Neutrophil (primary cell): ENCODE data around the gene SLC16A8.
"Not testable (repeated sequence)": the region's sequence is repeated elsewhere in the genome, so short reads cannot be mapped to it uniquely, and the experiment has no call there.

ENCODE experiments used
- H3K27ac ChIP-seq: fragments of 200-600 bp; sonication (generic); 2 replicates; pipeline ENCODE4 v1.5.1; 2016; ENCODE audit warnings: mild to moderate bottlenecking, moderate library complexity
- H3K27me3 ChIP-seq: fragments of 200-600 bp; sonication (generic); 2 replicates; pipeline ENCODE4 v1.6.0; 2016; ENCODE audit warnings: mild to moderate bottlenecking
- H3K36me3 ChIP-seq: fragments of 200-600 bp; sonication (generic); 2 replicates; pipeline ENCODE4 v1.5.1; 2017
- H3K4me1 ChIP-seq, 2 experiments: fragments of 200-600 bp in 1 of 2; sonication (generic) in 1 of 2; 1 replicate in 1 of 2; 2 replicates in 1 of 2; pipeline versions ENCODE4 v1.5.1 to v1.6.1; 2013 to 2016; ENCODE audit warnings: low read depth in 1 of 2, low read length in 1 of 2, mild to moderate bottlenecking in 1 of 2, moderate library complexity in 1 of 2; ENCODE audit not compliant: control insufficient read depth in 1 of 2, insufficient read depth in 1 of 2
- H3K4me3 ChIP-seq, 2 experiments: fragments of 200-600 bp in 1 of 2; sonication (generic) in 1 of 2; 1 replicate in 1 of 2; 2 replicates in 1 of 2; pipeline ENCODE4 v1.5.1; 2013 to 2016; ENCODE audit warnings: low read depth in 1 of 2, low read length in 1 of 2, mild to moderate bottlenecking in 1 of 2, moderate library complexity in 1 of 2
- H3K9me3 ChIP-seq: fragments of 200-600 bp; sonication (generic); 2 replicates; pipeline ENCODE4 v1.5.1; 2016
- TF ChIP-seq, protein P1 (sequence below): fragments of 200-600 bp; sonication (generic); IDR thresholded peaks from 2 replicates; pipeline ENCODE4 v1.5.1; 2016; ENCODE audit warnings: antibody characterized with exemption

Gene SLC16A8

DNA sequence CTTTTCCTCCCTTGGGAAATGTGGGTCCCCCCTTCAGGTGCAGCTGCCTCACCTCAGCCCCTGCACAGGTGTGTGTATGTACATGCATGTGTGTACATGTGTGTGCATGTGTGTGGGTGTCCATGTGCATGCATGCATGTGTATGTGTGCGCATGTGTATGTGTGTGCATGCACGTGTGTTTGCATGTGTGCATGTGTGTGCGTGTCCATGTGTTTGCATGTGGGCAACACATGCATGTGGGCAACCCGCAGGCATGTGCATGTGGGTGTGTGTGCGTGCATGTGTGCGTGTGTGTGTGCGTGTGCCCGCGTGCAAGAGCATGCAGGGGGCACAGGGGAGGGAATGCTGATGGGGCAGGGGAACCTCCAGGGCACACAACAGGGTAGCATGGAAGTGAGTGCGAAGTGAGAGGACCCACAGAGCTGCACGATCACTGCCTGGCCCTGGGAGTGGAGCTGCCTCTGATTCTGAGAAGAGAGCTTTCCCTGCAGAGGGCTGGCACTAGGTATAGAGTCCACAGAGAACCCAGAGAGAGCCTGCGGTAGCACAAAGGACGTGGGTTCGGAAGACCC, 41.1 kb upstream of the SLC16A8 start:
- TF ChIP-seq, protein P1, sequence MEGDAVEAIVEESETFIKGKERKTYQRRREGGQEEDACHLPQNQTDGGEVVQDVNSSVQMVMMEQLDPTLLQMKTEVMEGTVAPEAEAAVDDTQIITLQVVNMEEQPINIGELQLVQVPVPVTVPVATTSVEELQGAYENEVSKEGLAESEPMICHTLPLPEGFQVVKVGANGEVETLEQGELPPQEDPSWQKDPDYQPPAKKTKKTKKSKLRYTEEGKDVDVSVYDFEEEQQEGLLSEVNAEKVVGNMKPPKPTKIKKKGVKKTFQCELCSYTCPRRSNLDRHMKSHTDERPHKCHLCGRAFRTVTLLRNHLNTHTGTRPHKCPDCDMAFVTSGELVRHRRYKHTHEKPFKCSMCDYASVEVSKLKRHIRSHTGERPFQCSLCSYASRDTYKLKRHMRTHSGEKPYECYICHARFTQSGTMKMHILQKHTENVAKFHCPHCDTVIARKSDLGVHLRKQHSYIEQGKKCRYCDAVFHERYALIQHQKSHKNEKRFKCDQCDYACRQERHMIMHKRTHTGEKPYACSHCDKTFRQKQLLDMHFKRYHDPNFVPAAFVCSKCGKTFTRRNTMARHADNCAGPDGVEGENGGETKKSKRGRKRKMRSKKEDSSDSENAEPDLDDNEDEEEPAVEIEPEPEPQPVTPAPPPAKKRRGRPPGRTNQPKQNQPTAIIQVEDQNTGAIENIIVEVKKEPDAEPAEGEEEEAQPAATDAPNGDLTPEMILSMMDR, result no peak
- Histone ChIP-seq H3K9me3 (no peaks in the 10 kb centered on the region), H3K4me1 (no peaks in the 10 kb centered on the region), H3K27ac (no peak overlapping the region), H3K36me3 (peaks cover 14% of the 10 kb centered on the region), H3K4me3 (no peak overlapping the region), H3K27me3 (no peaks in the 10 kb centered on the region)

DNA sequence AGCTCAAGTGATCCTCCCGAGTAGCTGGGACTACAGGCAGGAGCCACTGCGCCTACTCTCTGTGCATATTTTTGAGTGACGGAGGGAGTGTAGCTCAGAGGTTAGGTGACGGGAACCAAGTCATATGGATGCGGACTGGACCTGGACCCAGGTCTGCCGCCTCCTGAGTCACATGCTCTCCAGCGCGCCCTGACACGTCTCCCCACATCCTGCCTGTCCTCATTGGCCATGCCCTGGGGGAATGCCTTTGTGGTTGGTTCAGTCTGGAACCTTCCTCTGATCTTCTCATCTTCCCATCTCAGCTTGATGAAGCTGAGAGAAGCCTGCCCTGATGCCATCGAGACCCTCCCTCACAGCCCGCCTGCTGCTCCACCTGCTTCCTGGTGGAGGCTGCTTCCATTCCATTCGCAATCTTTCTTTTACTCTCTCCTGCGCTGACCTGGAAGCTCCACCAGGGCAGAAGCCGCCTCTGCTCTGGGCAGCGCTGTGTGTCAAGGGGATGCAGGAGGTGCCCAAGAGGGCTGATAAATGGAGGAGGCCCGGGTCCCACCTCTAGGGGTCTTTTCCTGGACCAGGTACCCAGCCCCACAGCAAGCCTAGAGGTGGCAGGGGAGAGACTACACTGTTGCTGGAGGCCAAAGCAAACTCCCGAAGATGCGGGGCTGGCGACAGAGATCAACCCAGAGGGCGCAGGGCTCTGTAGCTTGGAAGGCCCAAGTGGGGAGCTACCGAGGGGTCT, 40.4 kb upstream of the SLC16A8 start:
- Histone ChIP-seq H3K9me3 (no peaks in the 10 kb centered on the region), H3K27me3 (no peaks in the 10 kb centered on the region), H3K4me3 (no peak overlapping the region), H3K36me3 (peaks cover 14% of the 10 kb centered on the region), H3K4me1 (no peaks in the 10 kb centered on the region), H3K27ac (no peak overlapping the region)
- TF ChIP-seq, protein P1, result no peak

DNA sequence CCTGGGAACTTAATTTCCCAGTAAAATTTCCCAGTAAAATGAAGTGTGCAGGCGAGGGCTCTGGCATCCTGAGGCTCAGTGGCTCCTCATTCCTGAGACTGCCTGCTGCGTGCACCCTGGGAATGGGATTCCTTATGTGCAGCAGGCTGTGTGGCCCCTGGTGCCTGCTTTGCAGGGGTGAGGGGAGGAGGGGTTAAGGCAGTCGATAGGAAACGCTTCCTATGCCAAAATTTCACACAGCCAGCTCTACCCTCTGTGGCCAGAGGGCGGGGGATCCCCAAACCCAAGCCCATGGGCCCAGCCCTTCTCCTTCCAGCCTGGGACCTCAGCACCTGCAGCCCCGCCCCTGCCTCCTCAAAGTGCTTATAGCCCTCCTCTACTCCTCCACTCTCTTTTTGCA, 38.6 kb upstream of the SLC16A8 start:
- no peaks in the 10 kb centered on the region for H3K27me3 ChIP-seq
- H3K27ac ChIP-seq, result no peak overlapping the region
- H3K4me1 ChIP-seq, result no peaks in the 10 kb centered on the region
- TF ChIP-seq, protein P1, result no peak
- no peak overlapping the region for H3K4me3 ChIP-seq
- no peaks in the 10 kb centered on the region for H3K9me3 ChIP-seq
- peaks cover 14% of the 10 kb centered on the region for H3K36me3 ChIP-seq

DNA sequence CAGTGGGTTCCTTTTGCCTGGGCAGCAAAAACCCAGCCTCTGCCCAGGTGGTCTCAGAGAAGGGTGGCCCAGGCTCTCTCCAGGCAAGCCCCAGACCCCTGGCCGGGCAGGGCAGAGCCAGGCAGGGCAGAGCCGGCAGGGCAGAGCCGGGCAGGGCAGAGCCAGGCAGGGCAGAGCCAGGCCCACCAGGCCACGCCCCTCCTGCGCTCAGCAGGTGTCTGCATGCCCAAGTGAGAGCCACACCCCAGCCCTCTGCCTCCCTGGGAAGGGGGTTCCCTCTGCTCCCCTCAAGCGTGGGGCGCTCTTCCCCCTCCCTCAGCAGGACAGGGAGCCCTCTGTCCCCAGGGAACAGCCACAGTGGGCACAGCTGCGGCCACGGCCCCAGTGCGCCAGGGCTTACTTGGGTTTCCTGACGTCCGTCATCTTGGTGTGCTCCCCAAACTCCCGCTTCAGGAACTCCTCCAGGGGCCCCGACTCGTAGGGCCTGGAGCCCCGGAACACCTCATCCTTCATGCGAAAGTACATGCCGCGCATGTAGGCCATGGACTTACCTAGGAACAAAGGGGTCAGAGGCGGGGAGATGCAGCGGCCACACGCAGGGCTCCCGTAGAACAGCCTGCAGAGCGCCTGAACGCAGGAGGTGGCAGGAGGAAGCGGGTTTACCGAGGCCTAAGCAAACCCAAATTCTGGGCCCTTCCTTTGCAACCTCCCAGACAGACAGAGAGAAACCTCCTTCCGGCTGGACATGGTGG, 36.6 kb upstream of the SLC16A8 start:
- TF ChIP-seq, protein P1, result no peak
- H3K9me3 ChIP-seq, result no peaks in the 10 kb centered on the region
- H3K27ac ChIP-seq, result no peak overlapping the region
- no peaks in the 10 kb centered on the region for H3K27me3 ChIP-seq
- no peaks in the 10 kb centered on the region for H3K4me1 ChIP-seq
- no peak overlapping the region for H3K4me3 ChIP-seq
- peaks cover 14% of the 10 kb centered on the region for H3K36me3 ChIP-seq

DNA sequence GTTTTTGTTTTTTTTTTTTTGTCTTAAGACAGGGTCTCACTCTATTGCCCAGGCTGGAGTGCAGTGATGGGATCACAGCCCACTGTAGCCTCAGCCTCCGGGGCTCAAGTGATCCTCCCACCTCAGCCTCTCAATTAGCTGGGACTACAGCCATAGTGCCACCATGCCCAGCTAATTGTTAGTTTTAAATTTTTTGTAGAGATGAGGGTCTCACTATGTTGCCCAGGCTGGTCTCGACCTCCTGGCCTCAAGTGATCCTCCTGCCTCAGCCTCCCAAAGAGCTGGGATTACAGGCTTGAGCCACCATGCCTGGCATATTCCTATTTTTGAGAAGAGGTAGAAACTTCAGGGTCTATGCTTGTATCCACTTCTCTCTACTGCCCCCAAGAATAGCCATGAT, 34.8 kb upstream of the SLC16A8 start:
- H3K27me3 ChIP-seq, H3K27ac ChIP-seq, H3K4me1 ChIP-seq, H3K4me3 ChIP-seq, H3K9me3 ChIP-seq: not testable (repeated sequence)
- peaks cover 12% of the 10 kb centered on the region for H3K36me3 ChIP-seq

DNA sequence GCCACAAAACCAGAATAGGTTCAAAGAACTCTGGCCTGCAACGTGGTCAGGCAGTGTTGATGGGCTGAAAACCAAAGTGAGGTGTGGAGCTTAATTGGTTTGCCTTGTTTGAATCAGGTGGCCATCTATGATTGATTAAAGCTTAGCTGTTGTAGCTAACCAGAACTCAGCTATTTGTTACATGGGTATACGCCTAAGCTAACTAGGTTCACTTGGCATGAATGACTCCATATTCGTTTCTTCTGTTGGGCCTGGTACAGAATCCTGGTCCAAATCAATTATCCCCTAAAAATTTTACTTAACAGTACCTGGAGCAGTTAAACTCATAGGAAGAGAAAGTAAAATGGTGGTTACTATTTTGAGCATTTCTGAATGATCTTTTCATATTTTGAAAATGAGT, 34.2 kb upstream of the SLC16A8 start:
- TF ChIP-seq, protein P1, result no peak
- no peak overlapping the region for H3K4me3 ChIP-seq
- H3K27me3 ChIP-seq, result no peaks in the 10 kb centered on the region
- H3K9me3 ChIP-seq, result no peaks in the 10 kb centered on the region
- peaks cover 0 to 3% of the 10 kb centered on the region in 2 experiments for H3K4me1 ChIP-seq
- H3K27ac ChIP-seq, result no peak overlapping the region
- H3K36me3 ChIP-seq, result peaks cover 12% of the 10 kb centered on the region

DNA sequence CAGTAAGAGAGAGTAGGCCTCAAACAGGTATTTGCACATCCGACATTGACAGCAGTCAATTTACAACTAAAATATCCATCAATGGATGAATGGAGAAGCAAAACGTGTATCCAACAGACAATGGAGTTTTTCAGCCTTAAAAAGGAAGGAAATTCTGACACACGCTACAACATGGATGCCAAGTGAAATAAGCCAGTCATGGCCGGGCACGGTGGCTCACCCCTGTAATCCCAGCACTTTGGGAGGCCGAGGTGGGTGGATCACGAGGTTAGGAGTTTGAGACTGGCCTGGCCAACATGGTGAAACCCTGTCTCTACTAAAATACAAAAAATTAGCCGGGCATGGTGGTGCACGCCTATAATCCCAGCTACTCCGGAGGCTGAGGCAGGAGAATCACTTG, 33.6 kb upstream of the SLC16A8 start:
- H3K27me3 ChIP-seq, H3K4me1 ChIP-seq, H3K27ac ChIP-seq, H3K4me3 ChIP-seq, H3K9me3 ChIP-seq: not testable (repeated sequence)
- peaks cover 12% of the 10 kb centered on the region for H3K36me3 ChIP-seq
